ENCODE data around the gene OR1J1.

Gene OR1J1

DNA sequence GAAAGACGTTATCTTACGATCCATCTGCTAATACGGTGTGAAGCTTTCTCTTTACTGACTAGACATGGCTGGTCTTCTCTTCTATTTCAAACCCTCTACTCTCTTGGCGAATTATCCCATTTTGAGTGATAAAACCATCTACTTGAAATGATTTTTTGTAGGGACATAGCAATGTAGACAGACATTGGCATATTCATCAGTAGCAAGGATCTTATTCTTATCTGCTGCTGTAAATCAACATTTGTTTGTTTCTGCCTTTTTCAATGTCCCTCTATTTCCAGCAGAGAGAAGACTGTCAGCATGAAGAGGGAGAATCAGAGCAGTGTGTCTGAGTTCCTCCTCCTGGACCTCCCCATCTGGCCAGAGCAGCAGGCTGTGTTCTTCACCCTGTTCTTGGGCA lies 41.1 kb upstream of the OR1J1 start, which contains the start of gene OR1J4:
Gene OR1J4 (plus strand): TSS at position 301 of the 400 bp plus-strand sequence. CDS start 0 bp downstream, at position 301.
- H4K20me1 ChIP-seq (ENCODE audit: insufficient read depth, low read length): no peaks in the 10 kb centered on the region
- H3K4me3 ChIP-seq (ENCODE audit: low read length): no peak within 1 kb of the TSS
- no peak for DNase-seq
- no peaks in the 10 kb centered on the region for H3K36me3 ChIP-seq (replicated peaks; ENCODE audit: insufficient read depth, low read length)
- no peaks in the 10 kb centered on the region for H3K27me3 ChIP-seq (replicated peaks; ENCODE audit: insufficient read depth, low read length)
- H3K9ac ChIP-seq (ENCODE audit: low read length): no peak within 1 kb of the TSS
- H2AFZ ChIP-seq (ENCODE audit: low read length): no peak within 1 kb of the TSS
- TF ChIP-seq EZH2 (optimal IDR thresholded peaks at IDR 0.05; ENCODE audit: low read depth, low read length): no peak
- TF ChIP-seq, protein P1, sequence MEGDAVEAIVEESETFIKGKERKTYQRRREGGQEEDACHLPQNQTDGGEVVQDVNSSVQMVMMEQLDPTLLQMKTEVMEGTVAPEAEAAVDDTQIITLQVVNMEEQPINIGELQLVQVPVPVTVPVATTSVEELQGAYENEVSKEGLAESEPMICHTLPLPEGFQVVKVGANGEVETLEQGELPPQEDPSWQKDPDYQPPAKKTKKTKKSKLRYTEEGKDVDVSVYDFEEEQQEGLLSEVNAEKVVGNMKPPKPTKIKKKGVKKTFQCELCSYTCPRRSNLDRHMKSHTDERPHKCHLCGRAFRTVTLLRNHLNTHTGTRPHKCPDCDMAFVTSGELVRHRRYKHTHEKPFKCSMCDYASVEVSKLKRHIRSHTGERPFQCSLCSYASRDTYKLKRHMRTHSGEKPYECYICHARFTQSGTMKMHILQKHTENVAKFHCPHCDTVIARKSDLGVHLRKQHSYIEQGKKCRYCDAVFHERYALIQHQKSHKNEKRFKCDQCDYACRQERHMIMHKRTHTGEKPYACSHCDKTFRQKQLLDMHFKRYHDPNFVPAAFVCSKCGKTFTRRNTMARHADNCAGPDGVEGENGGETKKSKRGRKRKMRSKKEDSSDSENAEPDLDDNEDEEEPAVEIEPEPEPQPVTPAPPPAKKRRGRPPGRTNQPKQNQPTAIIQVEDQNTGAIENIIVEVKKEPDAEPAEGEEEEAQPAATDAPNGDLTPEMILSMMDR (IDR thresholded peaks at IDR 0.05; ENCODE audit: low read length): no peak
- no peak for TF ChIP-seq EZH2phosphoT487 (IDR thresholded peaks at IDR 0.05; ENCODE audit: low read length)
- H3K9me2 ChIP-seq (replicated peaks; ENCODE audit: insufficient read depth, low read length): no peaks in the 10 kb centered on the region
- H3K9me3 ChIP-seq (replicated peaks; ENCODE audit: insufficient read depth, low read length): no peaks in the 10 kb centered on the region
- no peaks in the 10 kb centered on the region for H3K4me1 ChIP-seq (ENCODE audit: low read length)
- no peak within 1 kb of the TSS for H3K27ac ChIP-seq (ENCODE audit: low read length)
- no peaks in the 10 kb centered on the region for H3K79me2 ChIP-seq (ENCODE audit: low read length)
- H3F3A ChIP-seq (ENCODE audit: insufficient read depth, low read length): no peaks in the 10 kb centered on the region
- no peak within 1 kb of the TSS for H3K4me2 ChIP-seq (ENCODE audit: low read depth, low read length)

DNA sequence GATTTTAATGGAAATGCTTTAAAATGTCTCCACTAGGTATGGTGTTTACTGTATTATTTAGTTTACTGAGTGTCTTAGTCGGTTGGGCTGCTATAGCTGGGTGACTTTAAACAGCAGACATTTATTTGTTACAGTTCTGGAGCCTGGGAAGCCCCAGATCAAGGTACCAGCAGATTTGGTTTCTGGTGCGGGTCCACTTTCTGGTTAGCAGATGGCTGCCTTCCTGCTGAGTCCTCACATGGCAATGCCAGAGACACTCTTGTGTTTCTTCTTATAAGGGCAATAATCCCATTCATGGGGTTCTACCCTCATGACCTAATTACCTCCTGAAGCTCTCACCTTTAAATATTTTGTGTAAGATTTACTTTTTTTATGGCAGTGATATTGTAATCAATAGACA lies 40.5 kb upstream of the OR1J1 start:
- Histone ChIP-seq H3F3A (ENCODE audit: insufficient read depth, low read length) (no peaks in the 10 kb centered on the region), H3K4me2 (ENCODE audit: low read depth, low read length) (no peak overlapping the region), H3K4me1 (ENCODE audit: low read length) (no peaks in the 10 kb centered on the region), H3K36me3 (replicated peaks; ENCODE audit: insufficient read depth, low read length) (no peaks in the 10 kb centered on the region), H3K27me3 (replicated peaks; ENCODE audit: insufficient read depth, low read length) (no peaks in the 10 kb centered on the region), H2AFZ (ENCODE audit: low read length) (no peak overlapping the region), H3K4me3 (ENCODE audit: low read length) (no peak overlapping the region), H3K9ac (ENCODE audit: low read length) (no peak overlapping the region), H3K79me2 (ENCODE audit: low read length) (no peaks in the 10 kb centered on the region), H3K27ac (ENCODE audit: low read length) (no peak overlapping the region), H3K9me2 (replicated peaks; ENCODE audit: insufficient read depth, low read length) (no peaks in the 10 kb centered on the region), H3K9me3 (replicated peaks; ENCODE audit: insufficient read depth, low read length) (no peaks in the 10 kb centered on the region), H4K20me1 (ENCODE audit: insufficient read depth, low read length) (no peaks in the 10 kb centered on the region)
- DNase-seq: no peak
- TF ChIP-seq EZH2 (optimal IDR thresholded peaks at IDR 0.05; ENCODE audit: low read depth, low read length): no peak
- TF ChIP-seq EZH2phosphoT487 (IDR thresholded peaks at IDR 0.05; ENCODE audit: low read length): no peak
- TF ChIP-seq, protein P1 (IDR thresholded peaks at IDR 0.05; ENCODE audit: low read length): no peak

DNA sequence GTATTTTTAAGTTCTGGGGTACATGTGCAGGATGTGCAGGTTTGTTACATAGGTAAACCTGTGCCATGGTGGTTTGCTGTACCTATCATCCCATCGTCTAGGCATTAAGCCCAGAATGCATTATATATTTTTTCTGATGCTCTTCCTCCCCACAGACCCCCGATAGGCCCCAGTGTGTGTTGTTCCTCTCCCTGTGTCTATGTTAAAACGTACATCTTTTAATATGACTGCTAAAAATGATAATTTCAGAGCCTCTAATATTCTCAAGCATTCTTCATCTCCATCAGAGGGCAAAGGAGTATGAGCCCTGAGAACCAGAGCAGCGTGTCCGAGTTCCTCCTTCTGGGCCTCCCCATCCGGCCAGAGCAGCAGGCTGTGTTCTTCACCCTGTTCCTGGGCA lies 32.8 kb upstream of the OR1J1 start, which contains the start of gene OR1J2:
Gene OR1J2 (plus strand): TSS at position 301 of the 400 bp plus-strand sequence. CDS start 0 bp downstream, at position 301.
- Histone ChIP-seq H3K79me2 (ENCODE audit: low read length) (no peaks in the 10 kb centered on the region), H3K9ac (ENCODE audit: low read length) (no peak within 1 kb of the TSS), H4K20me1 (ENCODE audit: insufficient read depth, low read length) (no peaks in the 10 kb centered on the region), H2AFZ (ENCODE audit: low read length) (no peak within 1 kb of the TSS), H3K4me1 (ENCODE audit: low read length) (no peaks in the 10 kb centered on the region), H3K9me3 (replicated peaks; ENCODE audit: insufficient read depth, low read length) (no peaks in the 10 kb centered on the region), H3K4me3 (ENCODE audit: low read length) (no peak within 1 kb of the TSS), H3K4me2 (ENCODE audit: low read depth, low read length) (no peak within 1 kb of the TSS), H3K9me2 (replicated peaks; ENCODE audit: insufficient read depth, low read length) (no peaks in the 10 kb centered on the region), H3K36me3 (replicated peaks; ENCODE audit: insufficient read depth, low read length) (no peaks in the 10 kb centered on the region), H3F3A (ENCODE audit: insufficient read depth, low read length) (no peaks in the 10 kb centered on the region), H3K27ac (ENCODE audit: low read length) (no peak within 1 kb of the TSS), H3K27me3 (replicated peaks; ENCODE audit: insufficient read depth, low read length) (no peaks in the 10 kb centered on the region)
- no peak for DNase-seq
- TF ChIP-seq EZH2 (optimal IDR thresholded peaks at IDR 0.05; ENCODE audit: low read depth, low read length) (no peak), EZH2phosphoT487 (IDR thresholded peaks at IDR 0.05; ENCODE audit: low read length) (no peak)
- TF ChIP-seq, protein P1 (IDR thresholded peaks at IDR 0.05; ENCODE audit: low read length): no peak
